Testis (tissue), 3 donors: Measurements from ENCODE around the gene CCL26. TPM values are rescaled to one million over a fixed set of nuclear protein-coding genes. Genes with fewer than 3 reads are reported as not detected.
"Not testable (repeated sequence)": the region's sequence is repeated elsewhere in the genome, so short reads cannot be mapped to it uniquely, and the experiment has no call there.

ENCODE experiments used
- DNase-seq: peaks from one replicate; pipeline ENCODE4 v3.0.0-alpha.2; 2019
- H3K27ac ChIP-seq, 2 donors: fragments of 200-600 bp; sonication (generic); one replicate each; pipeline ENCODE4 v1.5.1; 2019
- H3K27me3 ChIP-seq: fragments of 200-600 bp; sonication (generic); one replicate; pipeline ENCODE4 v1.5.1; 2019
- H3K36me3 ChIP-seq: fragments of 200-600 bp; sonication (generic); one replicate; pipeline ENCODE4 v1.5.1; 2017; ENCODE audit warnings: low read depth; ENCODE audit errors: missing control alignments
- H3K4me1 ChIP-seq: fragments of 200-600 bp; sonication (generic); one replicate; pipeline ENCODE4 v1.5.1; 2019
- H3K4me3 ChIP-seq, 2 donors: fragments of 200-600 bp; sonication (generic); one replicate each; pipeline ENCODE4 v1.5.1; 2017 to 2019
- H3K9me3 ChIP-seq: fragments of 200-600 bp; sonication (generic); one replicate; pipeline ENCODE4 v1.5.1; 2017
- CTCF ChIP-seq, 3 experiments: fragments of 450-650 bp in 2 of 3; fragments of 200-600 bp in 1 of 3; sonication (generic) in 1 of 3; IDR thresholded peaks; one replicate each; pipeline ENCODE4 v1.5.1; 2016 to 2019; ENCODE audit warnings: antibody characterized with exemption in 3 of 3, mild to moderate bottlenecking in 2 of 3, moderate library complexity in 1 of 3
- POLR2A ChIP-seq: fragments of 450-650 bp; IDR thresholded peaks from one replicate; pipeline ENCODE4 v1.6.1; 2017; ENCODE audit warnings: antibody characterized with exemption, mild to moderate bottlenecking, moderate library complexity
- WGBS, 2 donors: methylation state at CpG; one replicate each; pipeline ENCODE4 v1.1.5; 2018; 5-methylcytosine and 5-hydroxymethylcytosine counted together
- intact Hi-C: fragments of 100-400 bp; cut with DNase I; formaldehyde crosslinking; loops from one replicate; pipeline ENCODE4 v1.15.1; 2023; ENCODE audit warnings: low total_unique reads
- polyA plus RNA-seq: library from polyadenylated mRNA; stranded (reverse); fragments of 350-450 nt; fragmentation: Illumina TruSeq; extraction: RNeasy Lipid Tissue Mini Kit (QIAGEN cat#74804); gene quantifications from one replicate; pipeline ENCODE4 v1.2.3, GENCODE V29; 2014; ENCODE audit warnings: low read depth, low replicate concordance; ENCODE audit not compliant: insufficient read depth
- total RNA-seq, 2 donors: library from RNA; depleted of rRNA; stranded (reverse); fragments of >200 nt; gene quantifications; one replicate each; pipeline ENCODE4 v1.2.3, GENCODE V29; 2016

CCL26 gene
- total and polyA plus RNA-seq, 3 donors from 2014 or later: 1.1 to 5.6 TPM; not detected in 1

DNA sequence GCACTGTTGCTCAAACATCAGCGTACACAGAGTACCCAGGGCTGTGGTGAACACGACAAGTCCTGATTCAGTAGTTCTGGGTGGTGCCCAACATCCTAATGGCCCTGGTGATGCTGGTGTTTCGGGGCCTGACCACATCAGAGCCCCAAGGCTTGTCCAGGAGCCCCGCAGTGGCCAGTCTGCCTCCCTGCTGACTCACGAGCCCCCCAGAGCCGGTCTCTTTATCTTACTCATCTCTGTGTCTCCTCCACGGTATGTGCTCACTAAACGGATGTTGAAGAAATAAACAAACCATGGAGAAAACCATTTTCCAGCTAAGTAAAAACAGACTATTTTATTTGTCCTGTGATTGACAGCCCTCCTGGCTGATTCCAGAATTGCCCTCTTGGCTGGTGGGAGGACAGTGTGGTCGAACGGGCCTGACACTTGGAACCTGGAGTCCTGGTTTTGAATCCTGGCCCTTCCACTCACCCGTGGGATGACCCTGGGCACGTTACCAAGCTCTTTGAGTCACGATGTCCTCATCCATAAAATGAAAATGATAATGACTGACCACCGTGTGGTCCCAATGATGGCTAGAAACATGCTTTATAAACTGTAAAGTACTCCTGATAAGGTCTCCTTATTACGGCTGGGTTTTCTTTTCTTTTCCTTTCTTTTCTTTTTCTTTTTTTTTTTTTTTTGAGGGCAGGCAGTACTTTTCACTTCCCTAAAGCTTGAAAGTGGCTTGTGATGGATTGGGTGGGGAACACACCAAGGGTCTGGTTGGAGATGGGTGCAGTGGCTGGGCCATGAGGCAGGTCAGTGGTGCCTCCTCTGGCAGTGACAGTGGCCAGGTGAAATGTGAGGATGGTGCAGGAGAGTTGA lies 39.0 kb downstream of the CCL26 start:
- Histone ChIP-seq H3K9me3 (no peaks in the 10 kb centered on the region), H3K4me1 (no peaks in the 10 kb centered on the region), H3K27me3 (no peaks in the 10 kb centered on the region), H3K36me3 (no peaks in the 10 kb centered on the region), H3K27ac (peak overlapping the region in 1 of 2 donors; percentile 21), H3K4me3 (no peak overlapping the region)
- intact Hi-C loops: no loop called here
- TF ChIP-seq CTCF (IDR thresholded peaks at IDR 0.05): no peak
- TF ChIP-seq POLR2A: no peak
- DNase-seq: no peak
- WGBS, 2 donors: 41 to 49% methylated on average over 13 to 15 of the region's 15 CpGs

DNA sequence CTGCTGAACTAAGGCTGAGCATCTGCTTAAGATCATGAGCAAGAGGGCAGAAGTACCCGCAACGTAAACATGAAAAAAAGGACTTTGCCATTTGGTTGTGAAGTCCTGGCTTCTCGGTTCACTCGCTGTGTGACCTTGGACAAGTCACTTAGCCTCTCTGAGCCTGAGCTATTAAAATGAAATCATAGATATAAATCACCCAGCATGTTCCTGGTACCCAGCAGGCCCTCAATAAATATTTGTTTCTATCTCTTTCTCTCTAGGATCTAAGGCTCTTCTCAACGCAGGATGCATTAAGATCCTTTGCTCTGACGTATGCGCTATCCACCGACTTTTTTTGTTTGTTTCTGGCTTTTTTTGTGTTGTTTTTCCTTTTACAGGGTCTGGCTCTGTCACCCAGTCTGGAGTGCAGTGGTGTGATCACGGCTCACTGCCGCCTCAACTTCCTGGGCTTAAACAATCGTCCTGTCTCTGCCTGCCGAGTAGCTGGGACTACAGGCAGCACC lies 39.9 kb downstream of the CCL26 start:
- DNase-seq: no peak
- Histone ChIP-seq H3K27ac (no peak overlapping the region), H3K9me3 (no peaks in the 10 kb centered on the region), H3K36me3 (no peaks in the 10 kb centered on the region), H3K4me3 (no peak overlapping the region), H3K4me1 (peaks cover 1% of the 10 kb centered on the region), H3K27me3 (no peaks in the 10 kb centered on the region)
- intact Hi-C loops: no loop called here
- 90 to 92% methylated on average over 12 of the region's 12 CpGs for WGBS, 2 donors
- no peak for TF ChIP-seq CTCF (IDR thresholded peaks at IDR 0.05)
- TF ChIP-seq POLR2A: no peak

- intact Hi-C loops: no loop called here
- WGBS, 2 donors: 64 to 86% methylated on average over 4 of the region's 4 CpGs
- no peak overlapping the region for H3K27ac ChIP-seq
- H3K27me3 ChIP-seq: no peaks in the 10 kb centered on the region
- TF ChIP-seq POLR2A (no peak), CTCF (IDR thresholded peaks at IDR 0.05) (no peak)
- H3K36me3 ChIP-seq: no peaks in the 10 kb centered on the region
- DNase-seq: no peak
- H3K4me3 ChIP-seq: no peak overlapping the region
- H3K4me1 ChIP-seq: peaks cover 3% of the 10 kb centered on the region
- no peaks in the 10 kb centered on the region for H3K9me3 ChIP-seq
Measured at GRCh38 chr7:75729851-75730274, 42.1 kb downstream of the CCL26 start.

GRCh38 chr7:75727881-75728593 lies 44.0 kb downstream of the CCL26 start:
- Histone ChIP-seq H3K27ac (no peak overlapping the region), H3K4me3 (no peak overlapping the region), H3K9me3 (no peaks in the 10 kb centered on the region), H3K27me3 (no peaks in the 10 kb centered on the region), H3K36me3 (no peaks in the 10 kb centered on the region), H3K4me1 (peaks cover 3% of the 10 kb centered on the region)
- DNase-seq: no peak
- TF ChIP-seq POLR2A: no peak
- TF ChIP-seq CTCF (IDR thresholded peaks at IDR 0.05): no peak
- intact Hi-C loops: no loop called here
- WGBS, 2 donors: 60 to 80% methylated on average over 8 of the region's 8 CpGs

GRCh38 chr7:75727351-75727750 lies 44.7 kb downstream of the CCL26 start:
- H3K36me3 ChIP-seq, H3K4me3 ChIP-seq, H3K9me3 ChIP-seq, H3K4me1 ChIP-seq, DNase-seq, intact Hi-C loops, H3K27ac ChIP-seq, H3K27me3 ChIP-seq: not testable (repeated sequence)
- WGBS, 2 donors: 78 to 84% methylated on average over 6 of the region's 6 CpGs
